SH-SY5Y (cell line): ENCODE results near the gene COL1A2.

Source experiments
- GATA2 ChIP-seq: IDR thresholded peaks from 2 replicates; pipeline ENCODE4 v1.6.1; 2011; ENCODE audit warnings: mild to moderate bottlenecking, low read depth, low read length
- GATA3 ChIP-seq: IDR thresholded peaks from 2 replicates; pipeline ENCODE4 v1.6.1; 2011; ENCODE audit warnings: low read depth, mild to moderate bottlenecking, low read length, moderate library complexity

DNA sequence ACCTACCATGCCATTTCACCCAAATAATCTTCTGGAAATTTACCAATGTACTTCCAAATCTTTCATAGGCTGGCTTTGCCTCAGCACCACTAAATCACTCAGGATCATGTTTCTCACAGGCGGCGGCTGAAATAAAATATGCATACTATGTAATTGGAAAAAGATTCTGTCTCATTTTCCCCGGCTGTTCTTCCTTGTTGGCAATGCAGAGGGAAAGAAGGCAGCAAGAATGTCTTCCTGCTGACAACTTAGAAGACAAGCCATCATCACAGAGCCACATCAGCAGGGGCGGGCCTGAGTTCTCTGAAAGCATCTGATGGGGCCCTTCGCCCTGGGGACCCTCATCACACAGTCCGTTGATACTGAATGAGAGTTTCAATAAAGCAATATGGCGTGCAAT lies 39.2 kb upstream of the COL1A2 start:
- no peak for TF ChIP-seq GATA2
- TF ChIP-seq GATA3, result no peak
